GM10847 (cell line): Measurements from ENCODE around the gene COPS2.

Experiments used
- POLR2A ChIP-seq: IDR thresholded peaks from 2 replicates; pipeline ENCODE4 v1.6.1; 2011; ENCODE audit not compliant: insufficient read length; ENCODE audit errors: extremely low read depth

Gene COPS2

DNA sequence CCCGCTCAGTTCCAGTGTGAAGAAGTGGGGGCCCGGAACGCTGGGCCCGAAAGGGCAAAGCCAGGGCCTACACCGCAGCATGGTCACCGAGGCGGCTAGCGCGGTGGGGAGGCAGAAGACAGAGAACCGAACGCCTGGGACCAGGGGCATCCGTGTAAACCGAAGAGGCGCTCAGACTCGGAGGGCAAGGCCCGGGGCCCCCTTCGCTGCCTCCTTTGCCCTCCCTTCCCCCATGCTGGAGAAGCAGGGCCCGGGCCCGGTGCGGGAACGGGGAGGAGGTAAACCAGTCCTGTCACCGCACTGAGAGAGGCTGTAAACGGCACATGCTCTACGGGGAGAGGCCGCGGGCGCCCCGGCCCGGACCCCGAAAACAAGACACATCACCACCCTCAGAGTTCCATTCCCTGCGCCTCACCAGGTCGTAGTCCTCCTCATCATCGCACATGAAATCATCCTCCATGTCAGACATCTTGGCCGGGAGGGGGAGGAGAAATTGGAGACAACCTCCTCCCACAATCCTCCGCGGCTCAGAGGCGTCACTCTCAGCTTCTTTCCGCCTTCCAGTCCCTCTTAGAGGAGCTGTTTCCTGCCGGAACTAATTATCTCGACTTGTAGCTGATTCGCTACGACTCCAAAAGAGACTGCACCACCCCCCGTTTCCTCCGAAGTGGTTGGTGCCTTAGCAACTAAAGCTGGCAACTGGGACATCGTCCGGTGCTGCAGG is at the start of gene COPS2:
COPS2 (minus strand) TSS at position 490 of the 724 bp plus-strand sequence; CDS start at position 469, 21 bp downstream.
- peak; percentile 41 for TF ChIP-seq POLR2A

DNA sequence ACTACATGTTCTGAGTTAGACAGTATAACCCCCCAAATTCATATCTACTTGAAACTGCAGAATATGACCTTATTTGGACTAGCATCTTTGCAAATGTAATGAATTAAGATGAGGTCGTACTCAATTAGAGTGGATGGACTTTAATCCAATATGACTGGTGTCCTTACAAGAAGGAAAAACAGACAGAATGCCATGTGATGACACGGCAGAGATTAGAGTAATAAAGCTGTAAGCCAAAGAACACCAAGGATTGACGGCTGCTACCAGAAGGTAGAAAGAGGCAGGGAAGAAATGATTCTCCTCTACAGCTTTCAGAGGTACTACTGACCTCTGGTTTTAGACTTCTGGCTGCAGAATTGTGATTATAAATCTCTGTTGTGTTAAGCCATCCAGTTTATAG is 44.9 kb upstream of the COPS2 start:
- no peak for TF ChIP-seq POLR2A

DNA sequence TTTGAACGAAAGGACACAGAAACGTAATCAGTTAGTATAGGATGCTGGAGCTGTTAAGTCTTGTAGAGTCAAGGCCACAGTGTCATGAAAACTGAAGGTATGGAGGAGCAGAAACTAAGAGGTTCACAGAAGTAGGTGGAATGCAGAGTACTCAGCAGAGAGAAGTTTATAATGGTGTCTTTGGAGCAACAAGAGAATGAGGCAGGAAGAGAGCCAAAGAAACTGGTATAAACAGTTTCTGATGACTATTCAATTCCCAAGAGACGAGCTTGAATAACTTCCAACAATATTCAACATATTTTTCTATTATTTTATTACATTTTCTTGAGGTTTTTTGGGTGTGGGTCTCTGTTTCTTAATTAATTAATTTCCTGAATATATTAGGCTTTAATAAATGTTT is 44.3 kb upstream of the COPS2 start:
- no peak for TF ChIP-seq POLR2A

DNA sequence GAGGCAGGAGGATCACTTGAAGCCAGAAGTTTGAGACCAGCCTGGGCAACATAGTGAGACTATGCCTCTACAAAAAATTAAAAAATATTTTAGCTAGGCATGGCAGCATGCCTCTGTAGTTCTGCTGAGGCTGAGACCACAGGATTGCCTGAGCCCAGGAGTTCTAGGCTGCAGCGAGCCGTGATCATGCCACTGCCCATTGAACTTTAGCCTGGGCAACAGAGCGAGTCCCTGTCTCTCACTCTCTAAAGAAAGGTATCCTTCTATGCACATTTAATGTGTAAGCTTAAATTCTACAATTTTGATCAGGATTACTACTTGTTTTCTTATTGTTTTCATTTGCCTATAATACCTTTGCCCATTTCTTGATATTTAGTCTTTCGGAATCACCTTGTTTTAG is 41.5 kb upstream of the COPS2 start:
- TF ChIP-seq POLR2A: no peak

DNA sequence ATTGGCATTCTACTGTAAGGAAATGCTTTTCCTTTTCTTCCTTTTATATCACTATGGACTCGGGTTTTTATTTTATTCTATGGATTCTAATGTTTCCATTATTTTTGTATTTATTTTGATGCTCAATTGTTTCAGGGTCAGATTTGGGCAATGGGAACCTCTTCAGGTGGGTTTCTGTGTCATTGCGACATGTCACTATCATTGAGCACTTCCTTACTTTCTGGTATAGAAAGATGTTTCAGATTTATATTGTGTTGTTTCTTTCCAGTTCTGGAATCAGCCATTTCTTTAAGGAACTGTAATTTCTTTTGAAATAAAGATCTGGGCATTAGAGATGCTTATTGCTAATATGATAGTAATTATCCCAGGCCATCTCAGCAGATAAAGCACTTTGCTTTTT is 36.5 kb upstream of the COPS2 start:
- TF ChIP-seq POLR2A: no peak

DNA sequence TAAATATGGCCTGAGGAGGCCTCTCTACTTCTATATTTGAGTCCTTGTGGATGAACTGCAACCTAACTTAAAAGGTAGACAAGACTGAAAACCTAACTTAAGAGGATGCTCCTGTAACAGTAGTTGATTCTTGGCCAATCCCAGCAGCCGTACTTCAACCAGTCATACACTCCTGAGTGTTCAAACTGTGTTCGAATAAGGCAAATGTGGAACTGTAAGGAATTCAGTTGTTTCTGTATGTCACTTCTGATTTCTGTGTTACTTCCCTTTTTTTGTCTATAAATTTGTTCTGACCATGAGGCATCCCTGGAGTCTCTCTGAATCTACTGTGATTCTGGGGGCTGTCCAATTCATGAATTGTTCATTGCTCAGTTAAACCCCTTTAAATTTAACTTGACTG is 35.2 kb upstream of the COPS2 start:
- no peak for TF ChIP-seq POLR2A

DNA sequence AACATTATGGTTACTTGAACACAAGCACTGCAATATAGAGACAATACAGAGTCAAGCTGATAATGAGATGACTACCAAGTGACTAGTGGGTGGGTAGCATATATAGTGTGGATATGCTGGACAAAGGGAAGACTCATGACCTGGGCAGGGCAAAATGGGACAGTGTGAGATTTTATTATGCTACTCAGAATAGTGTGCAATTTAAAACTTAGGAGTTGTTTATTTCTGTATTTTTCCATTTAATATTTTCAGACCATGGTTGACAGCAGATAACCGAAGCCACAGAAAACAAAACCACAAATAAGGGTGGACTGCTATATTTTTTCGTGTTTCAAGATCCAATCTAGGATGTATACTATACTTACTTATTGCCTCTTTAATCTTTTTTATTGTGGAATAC is 34.2 kb upstream of the COPS2 start:
- TF ChIP-seq POLR2A: no peak

DNA sequence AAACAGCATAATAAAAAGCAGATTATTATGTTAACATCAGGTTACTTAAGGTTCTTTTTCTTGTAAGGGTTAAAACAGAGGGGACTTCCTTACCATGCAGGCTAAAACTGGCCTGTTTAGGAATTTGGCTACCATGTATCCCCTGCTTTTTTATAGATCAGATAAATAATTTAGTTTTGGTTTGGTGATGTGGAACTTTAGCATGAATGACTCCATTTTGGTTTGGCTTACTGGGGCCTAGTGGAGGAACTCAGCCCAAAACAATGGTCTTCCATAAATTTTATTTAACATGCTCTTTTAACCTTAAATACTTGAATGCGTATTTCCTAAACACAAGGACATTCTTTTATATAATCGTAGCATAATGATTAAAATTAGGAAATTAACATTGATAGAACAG is 33.5 kb upstream of the COPS2 start:
- no peak for TF ChIP-seq POLR2A

DNA sequence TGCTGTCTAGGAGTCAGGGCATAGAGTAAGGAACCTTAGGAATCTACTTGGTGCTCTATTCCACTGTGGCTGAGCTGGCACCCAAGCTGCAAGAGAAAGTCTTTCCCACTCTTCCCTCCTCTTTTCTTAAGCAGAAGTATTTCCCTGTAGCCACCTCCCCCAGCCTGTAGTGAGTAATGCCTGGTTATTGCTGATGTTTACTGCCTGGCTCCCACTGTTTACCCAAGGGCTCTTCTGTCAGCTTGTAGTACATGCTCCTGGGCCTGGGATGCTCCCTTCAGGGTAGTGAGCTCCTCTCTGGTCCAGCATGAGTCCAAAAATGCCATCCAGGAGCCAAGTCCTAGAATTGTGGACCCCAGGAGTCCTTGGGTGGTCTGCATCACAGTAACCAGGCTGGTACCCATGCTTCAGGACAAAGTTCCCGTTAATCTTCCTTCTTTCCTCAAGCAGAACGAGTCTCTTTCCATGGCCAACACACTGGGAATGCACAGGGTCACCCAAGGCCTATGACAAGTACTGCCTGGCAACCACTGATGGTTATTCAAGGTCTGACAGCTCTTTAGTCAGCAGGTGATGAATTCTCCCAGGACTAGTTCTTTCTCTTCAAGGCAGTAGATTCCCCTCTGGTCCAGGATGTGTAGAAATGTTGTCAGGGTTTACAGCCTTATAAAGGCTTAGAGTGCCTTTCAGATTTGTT is 32.3 kb upstream of the COPS2 start:
- no peak for TF ChIP-seq POLR2A

DNA sequence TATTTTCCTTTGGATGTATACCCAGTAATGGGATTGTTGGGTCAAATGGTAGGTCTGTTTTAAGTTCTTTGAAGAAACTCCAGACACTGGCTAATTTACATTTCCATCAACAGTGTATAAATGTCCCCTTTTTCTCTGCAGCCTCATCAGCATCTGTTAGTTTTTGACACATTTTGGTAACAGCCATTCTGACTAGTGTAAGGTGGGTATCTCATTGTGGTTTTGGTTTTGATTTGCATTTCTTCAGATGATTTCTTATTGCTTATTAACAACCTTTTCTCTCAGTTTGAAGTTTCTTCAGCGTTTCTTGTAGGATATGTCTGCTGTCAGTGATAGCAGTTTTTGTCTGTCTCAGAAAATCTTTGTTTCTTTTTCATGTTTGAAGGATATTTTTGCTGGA is 30.1 kb upstream of the COPS2 start:
- no peak for TF ChIP-seq POLR2A

DNA sequence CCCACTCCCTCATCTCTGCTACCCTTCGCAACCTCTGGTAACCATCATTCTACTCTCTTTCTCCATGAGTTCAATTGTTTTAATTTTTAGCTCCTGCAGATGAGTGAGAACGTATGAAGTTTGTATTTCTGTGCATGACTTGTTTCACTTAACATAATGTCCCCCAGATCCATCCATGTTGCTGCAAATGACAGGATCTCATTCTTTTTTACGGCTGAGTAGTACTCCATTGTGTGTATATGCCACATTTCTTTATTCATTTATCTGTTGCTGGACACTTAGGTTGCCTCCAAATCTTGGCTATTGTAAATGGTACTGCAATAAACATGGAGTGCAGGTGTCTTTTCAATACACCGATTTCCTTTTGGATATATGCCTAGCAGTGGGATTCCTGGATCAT is 26.7 kb upstream of the COPS2 start:
- TF ChIP-seq POLR2A: no peak

DNA sequence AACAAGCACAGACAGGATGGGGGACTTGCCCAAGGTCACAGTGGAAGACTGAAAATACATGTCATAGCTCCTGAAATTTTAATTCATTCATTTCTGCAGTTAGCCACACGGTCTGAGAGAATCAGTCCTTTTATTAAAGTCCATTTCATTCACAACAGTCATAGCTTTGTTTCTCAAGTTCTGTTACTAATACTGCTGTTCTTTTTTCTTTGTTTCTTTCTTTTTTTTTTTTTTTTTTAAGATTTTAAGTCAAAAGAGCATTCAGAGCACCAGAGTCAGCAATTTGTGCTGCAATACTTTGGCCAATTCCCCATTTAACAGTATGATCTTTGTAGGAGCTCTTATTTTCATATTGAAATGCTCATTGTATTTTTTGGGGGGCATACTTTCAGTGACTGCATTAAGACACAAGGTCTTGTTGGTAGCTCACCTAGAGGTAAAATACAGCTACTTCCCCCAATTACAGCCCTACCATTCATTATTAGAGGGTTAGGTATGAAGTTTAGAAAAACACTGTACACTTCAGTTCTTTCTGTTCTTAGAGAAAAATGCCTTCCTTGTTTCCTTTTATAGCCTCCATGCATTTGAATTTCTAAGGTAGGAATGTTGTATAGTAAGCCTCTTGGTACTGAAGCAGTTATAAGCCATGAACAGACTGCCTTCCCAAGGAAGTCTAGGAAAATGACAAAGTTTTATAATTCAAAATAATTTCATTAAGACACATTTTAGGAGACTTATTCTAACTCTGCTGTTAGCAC is 24.2 kb upstream of the COPS2 start:
- TF ChIP-seq POLR2A: no peak

DNA sequence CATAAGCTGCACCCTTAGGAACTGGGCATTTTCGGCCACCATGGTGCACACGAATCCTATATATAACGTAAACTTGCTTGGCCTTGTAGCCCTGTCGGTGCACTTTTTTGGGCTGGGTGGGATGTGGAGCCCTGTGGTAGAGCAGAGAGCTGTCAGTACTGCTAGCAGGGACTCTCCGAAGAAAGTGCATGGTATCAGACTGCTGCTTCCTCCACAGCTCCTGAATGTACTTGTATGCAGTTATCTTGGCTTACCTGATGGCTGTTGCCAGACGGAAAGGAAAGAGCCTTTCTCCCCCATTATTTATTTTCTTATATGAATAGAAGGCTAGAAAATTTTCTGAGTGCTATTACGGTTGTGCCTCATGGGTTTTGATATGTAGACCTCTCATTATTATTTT is 23.1 kb upstream of the COPS2 start:
- no peak for TF ChIP-seq POLR2A

DNA sequence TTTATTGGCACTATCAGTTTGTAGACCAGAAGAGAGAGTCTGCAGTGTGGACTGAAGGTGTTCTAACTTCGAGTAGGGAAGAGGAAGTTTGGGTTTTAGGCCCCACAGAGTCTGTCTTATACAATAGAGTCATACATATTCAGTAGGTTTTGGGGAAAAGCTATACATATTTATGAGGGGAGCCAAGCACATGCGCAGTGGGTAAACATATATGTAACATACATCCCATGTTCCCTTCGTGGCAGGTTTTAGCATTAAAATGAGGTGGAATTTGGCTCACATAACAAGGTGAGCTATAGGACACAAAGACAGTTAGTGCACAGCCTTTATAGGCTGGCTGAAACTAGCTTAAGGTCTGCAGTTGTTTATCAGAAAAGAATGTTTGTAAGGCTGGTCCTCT is 19.5 kb upstream of the COPS2 start:
- no peak for TF ChIP-seq POLR2A

DNA sequence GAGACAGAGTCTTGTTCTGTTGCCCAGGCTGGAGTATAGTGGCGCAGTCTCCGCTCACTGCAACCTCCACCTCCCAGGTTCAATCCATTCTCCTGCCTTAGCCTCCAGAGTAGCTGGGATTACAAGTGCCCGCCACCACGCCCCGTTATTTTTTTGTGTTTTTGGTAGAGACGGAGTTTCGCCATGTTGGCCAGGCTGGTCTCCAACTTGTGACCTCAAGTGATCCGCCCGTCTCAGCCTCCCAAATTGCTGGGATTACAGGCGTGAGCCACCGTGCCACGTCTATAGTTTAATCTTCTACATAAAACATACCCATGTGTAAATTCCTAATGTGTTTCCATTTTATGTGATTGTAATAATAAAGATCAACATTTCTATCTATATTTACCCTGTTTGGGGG is 16.4 kb upstream of the COPS2 start:
- TF ChIP-seq POLR2A: no peak

DNA sequence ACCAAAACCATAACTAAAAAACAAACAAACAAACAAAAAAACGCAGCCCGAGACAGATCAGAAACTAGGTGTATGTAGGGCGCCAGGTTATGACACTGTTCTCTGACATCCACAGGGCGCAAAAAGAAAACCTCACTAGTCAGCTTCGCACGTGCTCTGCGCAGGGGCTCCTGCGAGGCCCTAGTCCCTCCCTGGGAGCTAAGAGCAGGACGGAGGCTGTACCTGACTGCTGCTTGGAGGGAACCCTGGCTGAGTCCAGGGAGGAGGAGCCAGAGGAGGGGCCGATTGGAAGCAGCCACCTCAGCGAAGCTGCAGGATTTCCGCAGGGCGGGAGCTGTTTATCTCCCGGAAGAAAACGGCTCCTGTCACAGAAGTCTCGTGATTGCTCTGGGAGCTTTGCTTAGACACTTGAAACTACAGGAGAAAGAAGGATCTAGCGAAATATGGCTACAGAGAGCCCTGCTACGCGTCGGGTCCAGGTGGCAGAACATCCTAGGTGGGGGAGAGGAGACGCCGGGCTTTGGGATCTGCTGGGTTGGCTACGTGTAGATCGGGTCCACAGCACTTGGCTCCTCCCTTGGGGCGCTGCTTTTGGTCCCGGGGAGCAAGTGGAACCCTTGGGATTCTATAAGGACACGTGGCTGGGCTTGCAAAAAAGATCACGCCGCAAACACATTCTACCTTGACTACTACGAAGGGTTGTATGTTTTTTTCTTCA is 14.6 kb upstream of the COPS2 start, which contains the start of gene GALK2:
GALK2 (plus strand) TSS at position 368 of the 718 bp plus-strand sequence; CDS start at position 444, 76 bp downstream.
- peak; percentile 34 for TF ChIP-seq POLR2A

DNA sequence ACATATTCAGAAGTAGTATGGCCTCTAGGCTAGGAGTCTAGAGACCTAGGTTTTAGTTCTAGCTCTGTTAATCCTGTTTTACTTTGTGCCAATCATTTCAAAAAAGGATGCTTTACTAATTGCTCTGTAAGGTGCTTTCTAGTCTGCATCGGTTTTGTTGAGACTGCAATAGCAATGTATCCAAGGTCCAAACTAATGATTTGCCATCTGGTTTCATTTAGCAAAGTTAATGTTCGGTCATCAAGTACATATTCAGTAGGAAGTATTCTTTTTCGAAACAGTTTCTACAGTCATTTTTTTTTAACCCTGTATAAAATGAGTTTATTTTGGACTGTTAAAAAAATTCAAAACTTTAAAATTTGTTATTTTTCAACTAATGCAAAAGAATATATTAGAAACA is 12.6 kb upstream of the COPS2 start:
- no peak for TF ChIP-seq POLR2A
